GM13977 (cell line): ENCODE data around the gene NUDT3.
"Not testable (repeated sequence)": the region's sequence is repeated elsewhere in the genome, so short reads cannot be mapped to it uniquely, and the experiment has no call there.

Source experiments
- DNase-seq: peaks from one replicate; pipeline ENCODE4 v3.0.0; 2012; ENCODE audit warnings: low spot score
- in situ Hi-C: fragments of 300-500 bp; cut with MboI; formaldehyde crosslinking; loops from one replicate; pipeline ENCODE4 v1.12.0; 2022; ENCODE audit warnings: low sequenced_read_pairs, low pct_unique_long_range_greater_than_20kb, mixed read lengths, inconsistent platforms; ENCODE audit not compliant: unreplicated experiment
- TF ChIP-seq, protein P1 (sequence below): IDR thresholded peaks from 2 replicates; pipeline ENCODE4 v1.5.1; 2012; ENCODE audit warnings: mild to moderate bottlenecking, control low read depth; ENCODE audit not compliant: insufficient read depth; ENCODE audit errors: extremely low read depth, missing control alignments

The NUDT3 gene

DNA sequence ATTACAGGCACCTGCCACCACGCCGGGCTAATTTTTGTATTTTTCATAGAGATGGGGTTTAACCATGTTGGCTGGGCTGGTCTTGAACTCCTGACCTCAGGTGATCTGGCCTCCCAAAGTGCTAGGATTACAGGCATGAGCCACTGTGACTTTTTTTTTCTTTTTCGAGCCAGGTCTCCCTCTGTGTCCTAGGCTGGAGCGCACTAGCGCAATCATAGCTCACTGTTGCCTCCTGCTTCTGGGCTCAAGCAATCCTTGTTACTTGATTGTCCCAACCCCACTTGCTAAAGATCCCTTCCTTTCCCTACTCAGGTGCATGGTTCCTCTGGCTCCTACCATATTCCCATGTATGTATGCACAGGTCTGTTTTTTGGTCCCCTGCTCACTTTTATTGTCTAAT lies 116.3 kb downstream of the NUDT3 start:
- in situ Hi-C loops, result no loop called here
- TF ChIP-seq, protein P1, sequence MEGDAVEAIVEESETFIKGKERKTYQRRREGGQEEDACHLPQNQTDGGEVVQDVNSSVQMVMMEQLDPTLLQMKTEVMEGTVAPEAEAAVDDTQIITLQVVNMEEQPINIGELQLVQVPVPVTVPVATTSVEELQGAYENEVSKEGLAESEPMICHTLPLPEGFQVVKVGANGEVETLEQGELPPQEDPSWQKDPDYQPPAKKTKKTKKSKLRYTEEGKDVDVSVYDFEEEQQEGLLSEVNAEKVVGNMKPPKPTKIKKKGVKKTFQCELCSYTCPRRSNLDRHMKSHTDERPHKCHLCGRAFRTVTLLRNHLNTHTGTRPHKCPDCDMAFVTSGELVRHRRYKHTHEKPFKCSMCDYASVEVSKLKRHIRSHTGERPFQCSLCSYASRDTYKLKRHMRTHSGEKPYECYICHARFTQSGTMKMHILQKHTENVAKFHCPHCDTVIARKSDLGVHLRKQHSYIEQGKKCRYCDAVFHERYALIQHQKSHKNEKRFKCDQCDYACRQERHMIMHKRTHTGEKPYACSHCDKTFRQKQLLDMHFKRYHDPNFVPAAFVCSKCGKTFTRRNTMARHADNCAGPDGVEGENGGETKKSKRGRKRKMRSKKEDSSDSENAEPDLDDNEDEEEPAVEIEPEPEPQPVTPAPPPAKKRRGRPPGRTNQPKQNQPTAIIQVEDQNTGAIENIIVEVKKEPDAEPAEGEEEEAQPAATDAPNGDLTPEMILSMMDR, result no peak
- DNase-seq, result no peak

DNA sequence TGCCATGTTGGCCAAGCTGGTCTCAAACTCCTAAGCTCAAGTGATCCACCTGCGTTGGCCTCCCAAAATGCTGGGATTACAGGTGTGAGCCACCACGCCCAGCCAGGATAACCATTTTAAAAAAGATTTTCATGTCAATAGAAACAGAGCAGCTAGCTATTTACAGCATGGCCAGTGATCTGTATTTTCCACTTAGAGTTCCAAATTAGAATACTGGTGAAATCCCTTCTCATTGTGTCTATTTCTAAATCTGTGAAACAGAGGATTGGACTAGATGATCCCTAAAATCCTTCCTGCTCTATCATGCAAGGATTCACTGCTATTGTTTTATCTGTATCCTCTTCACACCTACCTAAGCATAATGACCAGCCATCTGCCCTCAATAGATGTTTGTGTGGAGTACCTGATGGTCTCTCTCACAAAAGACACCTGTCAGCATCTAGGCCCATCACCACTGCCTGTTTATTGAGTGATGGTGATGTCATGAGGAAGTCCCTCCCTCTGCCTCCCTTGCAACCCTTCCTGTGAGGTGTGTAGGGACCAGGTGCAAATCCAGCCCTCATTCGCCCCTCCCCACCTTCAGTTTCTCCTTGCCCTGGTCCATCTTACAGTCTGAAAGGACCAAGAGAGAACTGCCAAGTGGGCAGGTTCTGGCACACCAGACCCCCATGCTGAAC lies 117.2 kb downstream of the NUDT3 start:
- TF ChIP-seq, protein P1, result no peak
- DNase-seq, result no peak
- in situ Hi-C loops, result no loop called here

DNA sequence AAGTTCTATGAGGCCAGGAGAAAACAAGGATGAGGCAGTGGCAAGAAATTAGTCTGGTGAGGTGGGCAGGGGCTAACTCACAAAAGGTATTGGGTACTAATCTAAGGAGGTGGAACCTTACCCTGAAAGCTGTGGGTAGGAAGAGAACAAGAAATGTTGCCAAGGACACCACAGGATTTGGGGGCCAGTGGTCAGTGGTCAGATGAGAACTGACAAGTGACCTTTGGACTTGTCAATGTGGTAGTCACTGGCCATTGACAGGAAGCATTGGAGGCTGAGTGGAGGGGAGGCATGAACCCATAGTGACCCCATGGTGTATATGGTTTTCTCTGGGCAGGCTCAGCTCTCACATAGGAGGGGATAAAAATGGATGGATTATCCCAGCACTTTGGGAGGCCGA lies 118.3 kb downstream of the NUDT3 start:
- TF ChIP-seq, protein P1, result no peak
- in situ Hi-C loops, result no loop called here
- no peak for DNase-seq

DNA sequence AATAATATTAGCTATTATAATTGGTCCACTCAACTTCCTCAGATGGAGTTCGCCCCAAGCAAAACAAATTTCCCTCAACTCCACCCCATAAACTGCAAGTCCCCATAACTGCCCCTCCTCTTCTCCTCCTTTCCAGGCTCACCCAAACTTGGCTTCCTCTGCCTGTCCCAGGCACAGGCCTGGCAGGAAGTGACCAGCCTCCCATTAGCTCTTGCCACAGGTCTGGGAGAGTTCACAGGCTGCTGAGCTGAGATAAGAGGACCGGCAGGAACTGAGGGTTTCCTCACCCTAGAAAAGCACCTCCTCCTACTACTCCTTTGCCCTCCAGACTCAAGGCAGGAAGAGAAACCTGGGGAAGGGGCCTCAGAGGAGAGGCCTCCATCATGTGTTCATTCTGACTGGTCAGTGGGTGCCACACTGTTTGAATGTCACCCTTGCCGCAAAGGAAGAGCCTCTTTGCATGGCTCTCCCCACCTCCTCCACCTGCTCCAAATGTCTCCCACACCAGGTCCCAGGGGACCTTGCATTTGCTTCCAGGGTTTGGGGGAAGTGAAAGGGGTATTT lies 119.1 kb downstream of the NUDT3 start:
- in situ Hi-C loops, result no loop called here
- TF ChIP-seq, protein P1, result no peak
- DNase-seq, result peak; percentile 39

DNA sequence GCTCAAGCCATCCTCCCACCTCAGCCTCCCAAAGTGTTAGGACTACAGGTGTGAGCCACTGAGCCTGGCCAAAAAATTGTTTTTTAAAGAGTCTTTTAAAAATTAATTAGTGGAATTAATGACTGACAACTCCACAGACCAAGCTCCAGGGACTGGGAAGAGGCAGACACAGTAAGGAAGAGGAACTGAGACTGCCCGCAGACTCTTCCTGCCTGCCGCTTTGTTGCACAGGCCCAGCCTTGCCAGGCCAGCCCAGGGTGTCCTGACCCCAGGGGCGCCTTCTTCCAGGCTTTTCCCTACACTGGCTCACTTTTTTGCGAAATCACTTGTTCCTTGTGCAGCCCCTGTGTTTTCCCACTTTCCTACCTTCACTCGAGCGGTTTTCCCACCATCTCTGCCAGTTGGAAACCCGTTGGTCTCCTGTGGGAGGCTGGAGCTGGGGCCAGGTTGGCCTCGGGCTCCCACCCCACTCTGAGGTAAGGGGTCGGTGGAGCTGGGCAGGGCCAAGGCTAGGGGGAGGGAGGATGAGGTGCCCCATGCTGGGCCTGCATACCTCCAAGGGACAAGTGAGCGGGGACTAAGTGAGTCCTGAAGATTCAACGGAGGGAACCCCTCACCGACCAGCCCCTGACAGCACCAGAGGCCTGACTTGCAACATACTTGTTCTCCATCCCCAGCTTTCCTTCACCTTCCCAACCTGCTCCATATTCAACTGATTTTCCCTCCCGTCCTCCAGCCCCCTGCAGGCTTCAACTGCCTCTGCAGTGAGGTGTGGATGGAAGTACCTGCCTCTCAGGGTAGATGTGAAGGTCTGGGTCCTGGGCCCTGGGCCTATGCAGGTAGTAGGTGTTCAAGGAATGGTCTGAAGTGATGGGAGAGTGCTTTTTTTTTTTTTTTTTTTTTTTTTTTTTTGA lies 120.2 kb downstream of the NUDT3 start:
- no peak for DNase-seq
- in situ Hi-C loops, result no loop called here
- TF ChIP-seq, protein P1, result no peak

DNA sequence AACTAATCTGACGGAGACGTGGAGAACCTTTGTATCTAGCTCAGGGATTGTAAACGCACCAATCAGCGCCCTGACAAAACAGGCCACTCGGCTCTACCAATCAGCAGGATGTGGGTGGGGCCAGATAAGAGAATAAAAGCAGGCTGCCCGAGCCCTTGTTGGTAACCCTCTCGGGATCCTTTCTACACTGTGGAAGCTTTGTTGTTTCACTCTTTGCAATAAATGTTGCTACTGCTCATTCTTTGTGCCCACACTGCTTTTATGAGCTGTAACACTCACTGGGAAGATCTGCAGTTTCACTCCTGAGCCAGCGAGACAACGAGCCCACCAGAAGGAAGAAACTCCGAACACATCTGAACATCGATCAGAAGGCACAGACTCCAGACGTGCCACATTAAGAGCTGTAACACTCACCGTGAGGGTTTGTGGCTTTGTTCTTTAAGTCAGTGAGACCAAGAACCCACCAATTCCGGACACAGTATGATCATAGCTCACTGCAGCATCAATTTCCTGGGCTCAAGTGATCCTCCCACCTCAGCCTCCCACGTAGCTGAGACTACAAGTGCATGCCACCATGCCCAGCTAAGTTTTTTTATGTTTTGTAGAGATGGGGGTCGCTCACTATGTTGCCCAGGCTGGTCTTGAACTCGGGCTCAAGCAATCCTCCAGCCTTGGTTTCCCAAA lies 122.7 kb downstream of the NUDT3 start:
- DNase-seq, in situ Hi-C loops: not testable (repeated sequence)

DNA sequence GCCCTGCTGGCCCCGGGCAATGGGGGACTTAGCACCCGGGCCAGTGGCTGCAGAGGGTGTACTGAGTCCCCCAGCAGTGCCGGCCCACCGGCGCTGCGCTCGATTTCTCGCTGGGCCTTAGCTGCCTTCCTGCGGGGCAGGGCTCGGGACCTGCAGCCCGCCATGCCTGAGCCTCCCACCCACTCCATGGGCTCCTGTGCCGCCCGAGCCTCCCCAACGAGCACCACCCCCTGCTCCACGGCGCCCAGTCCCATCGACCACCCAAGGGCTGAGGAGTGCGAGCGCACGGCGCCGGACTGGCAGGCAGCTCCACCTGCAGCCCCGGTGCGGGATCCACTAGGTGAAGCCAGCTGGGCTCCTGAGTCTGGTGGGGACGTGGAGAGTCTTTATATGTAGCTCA lies 123.3 kb downstream of the NUDT3 start:
- DNase-seq, in situ Hi-C loops: not testable (repeated sequence)
